Measurements from ENCODE around the gene WDR4.

DNA sequence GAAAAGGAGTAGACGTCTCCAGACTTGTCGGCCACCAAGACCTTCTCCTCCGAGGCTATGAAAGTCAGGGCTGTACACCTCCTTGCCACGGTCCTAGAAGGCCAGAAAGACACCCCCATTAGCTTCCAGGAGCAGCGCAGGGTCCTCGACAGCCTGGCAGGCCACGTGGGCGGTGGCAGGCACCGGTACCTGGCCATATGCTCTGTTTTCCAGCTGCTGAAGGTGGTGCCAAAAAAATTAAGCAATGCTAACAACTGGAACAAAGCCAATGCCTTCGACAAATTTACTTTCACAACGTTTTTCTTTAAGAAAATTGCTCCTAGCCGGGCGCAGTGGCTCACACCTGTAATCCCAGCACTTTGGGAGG is 15.9 kb downstream of the WDR4 start:
- TF ChIP-seq EZH2 (IDR thresholded peaks at IDR 0.05; ENCODE audit: borderline replicate concordance, low read depth, low read length, poor library complexity, severe bottlenecking), result no peak
- TF ChIP-seq, protein P1, sequence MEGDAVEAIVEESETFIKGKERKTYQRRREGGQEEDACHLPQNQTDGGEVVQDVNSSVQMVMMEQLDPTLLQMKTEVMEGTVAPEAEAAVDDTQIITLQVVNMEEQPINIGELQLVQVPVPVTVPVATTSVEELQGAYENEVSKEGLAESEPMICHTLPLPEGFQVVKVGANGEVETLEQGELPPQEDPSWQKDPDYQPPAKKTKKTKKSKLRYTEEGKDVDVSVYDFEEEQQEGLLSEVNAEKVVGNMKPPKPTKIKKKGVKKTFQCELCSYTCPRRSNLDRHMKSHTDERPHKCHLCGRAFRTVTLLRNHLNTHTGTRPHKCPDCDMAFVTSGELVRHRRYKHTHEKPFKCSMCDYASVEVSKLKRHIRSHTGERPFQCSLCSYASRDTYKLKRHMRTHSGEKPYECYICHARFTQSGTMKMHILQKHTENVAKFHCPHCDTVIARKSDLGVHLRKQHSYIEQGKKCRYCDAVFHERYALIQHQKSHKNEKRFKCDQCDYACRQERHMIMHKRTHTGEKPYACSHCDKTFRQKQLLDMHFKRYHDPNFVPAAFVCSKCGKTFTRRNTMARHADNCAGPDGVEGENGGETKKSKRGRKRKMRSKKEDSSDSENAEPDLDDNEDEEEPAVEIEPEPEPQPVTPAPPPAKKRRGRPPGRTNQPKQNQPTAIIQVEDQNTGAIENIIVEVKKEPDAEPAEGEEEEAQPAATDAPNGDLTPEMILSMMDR (conservative IDR thresholded peaks at IDR 0.05; ENCODE audit: low read depth, low read length), result no peak
